Heart left ventricle (tissue), 16 donors: ENCODE data around the gene RAP1B. TPM values are rescaled to one million over a fixed set of nuclear protein-coding genes. Genes with fewer than 3 reads are reported as not detected.

ENCODE experiments used
- ATAC-seq, 4 donors: fragments of 200-7000 bp; cut with Tn5 transposase; one replicate each; pipeline ENCODE4 v1.9.1; 2020 to 2022; ENCODE audit warnings: moderate library complexity in 4 of 4, mild to moderate bottlenecking in 3 of 4, moderate number of reproducible peaks in 1 of 4
- DNase-seq, 5 donors: peaks; one replicate each; pipeline ENCODE4 v3.0.0-alpha.2; 2020
- H3K27ac ChIP-seq, 12 donors: fragments of 200-600 bp; sonication (generic) in 4 of 12; one replicate each; pipeline versions ENCODE4 v1.5.0 to v1.8.0; 2016 to 2022; ENCODE audit warnings: mild to moderate bottlenecking in 2 of 12
- H3K27me3 ChIP-seq, 9 donors: fragments of 200-600 bp; sonication (generic) in 2 of 9; one replicate each; pipeline versions ENCODE4 v1.5.1 to v1.8.0; 2016 to 2022; ENCODE audit warnings: mild to moderate bottlenecking in 3 of 9
- H3K36me3 ChIP-seq, 9 donors: fragments of 200-600 bp; sonication (generic) in 2 of 9; one replicate each; pipeline versions ENCODE4 v1.5.0 to v1.8.0; 2018 to 2022; ENCODE audit warnings: mild to moderate bottlenecking in 2 of 9
- H3K4me1 ChIP-seq, 12 donors: fragments of 200-600 bp; sonication (generic) in 4 of 12; one replicate each; pipeline versions ENCODE4 v1.5.0 to v1.8.0; 2016 to 2022; ENCODE audit warnings: mild to moderate bottlenecking in 3 of 12
- H3K4me3 ChIP-seq, 12 donors: fragments of 200-600 bp; sonication (generic) in 4 of 12; one replicate each; pipeline versions ENCODE4 v1.5.0 to v1.8.0; 2017 to 2022; ENCODE audit warnings: mild to moderate bottlenecking in 9 of 12, moderate library complexity in 4 of 12
- H3K9me3 ChIP-seq, 12 donors: fragments of 200-600 bp; sonication (generic) in 4 of 12; one replicate each; pipeline versions ENCODE4 v1.5.0 to v1.8.0; 2016 to 2022; ENCODE audit warnings: mild to moderate bottlenecking in 1 of 12
- CTCF ChIP-seq, 12 donors: fragments of 200-600 bp; sonication (generic) in 4 of 12; IDR thresholded peaks; one replicate each; pipeline versions ENCODE4 v1.5.0 to v1.8.0; 2018 to 2022; ENCODE audit warnings: antibody characterized with exemption in 12 of 12, mild to moderate bottlenecking in 5 of 12
- POLR2A ChIP-seq, 2 donors: fragments of 450-650 bp; IDR thresholded peaks; one replicate each; pipeline ENCODE4 v1.6.1; 2017; ENCODE audit warnings: antibody characterized with exemption in 2 of 2, mild to moderate bottlenecking in 2 of 2, moderate library complexity in 2 of 2
- WGBS, 4 donors: extraction: QIAGEN DNeasy Blood & Tissue Kit in 2 of 4; methylation state at CpG; one replicate each; pipeline versions ENCODE4 v1.1.5 to v1.1.7; 2013 to 2018; 5-methylcytosine and 5-hydroxymethylcytosine counted together
- intact Hi-C, 10 donors: fragments of 100-400 bp; cut with DNase I; formaldehyde crosslinking; loops; one replicate each; pipeline versions ENCODE4 v1.11.1 to v1.14.2; 2022
- polyA plus RNA-seq, 2 donors: library from polyadenylated mRNA; stranded (reverse); fragments of 200-250 nt; gene quantifications; one replicate each; pipeline ENCODE4 v1.2.3, GENCODE V29; 2013
- total RNA-seq, 9 donors: library from RNA; depleted of rRNA in 2 of 9; stranded (reverse); fragments of >200 nt in 2 of 9; fragmentation: NEBNext Ultra II Directional in 3 of 9; extraction: Animal tissue kit (Norgen Biotek cat#: 25700) in 3 of 9; gene quantifications; one replicate each; pipeline versions ENCODE4 v1.1.0 to v1.2.4, GENCODE V29; 2016 to 2023
- donor health status: ischemic (EF 13 %, LVEDD 7.1; RV severe dilation, severe dysfunction).
- donor health status: healthy with polysubstance abuse.
- donor health status: DM: no; HTN: yes; CAD: no.
- donor health status: DM: no; HTN: no; CAD: no.
- donor health status: ischemic (EF 25% LVEDD 6.9; RV normal size, moderate dysfunction).
- donor health status: ischemic (EF 25% LVEDD 5.7; RV mildly dilated, moderate dysfunction).
- donor health status: healthy.
- donor health status: DM: yes; HTN: yes; CAD: no.
- donor health status: ischemic (EF 35%, LVEDD 5.7; RV mildly dilated, moderate dysfunction).
- donor health status: nonischemic (EF 11% LVEDD 7.7; RV severe dilation, severe dysfunction).
- donor health status: DM: yes; HTN: yes; CAD: no.
- donor health status: PGD.
- donor health status: ischemic (EF 29% LVEDD 5.4; RV normal size, mild dysfunction).
- donor health status: nonischemic (EF 23%, LVEDD 6.1; RV moderate dilation, normal function).

RAP1B gene
- total and polyA plus RNA-seq, 11 donors, result 25.3 to 113 (median 52.2) TPM

GRCh38 chr12:68591734-68592418 is 18.8 kb upstream of the RAP1B start:
- H3K9me3 ChIP-seq, result peaks cover 0 to 34% (median 20%) of the 10 kb centered on the region in 12 donors
- no peak for ATAC-seq
- no peak for TF ChIP-seq POLR2A (IDR thresholded peaks at IDR 0.05)
- no peak for TF ChIP-seq CTCF (IDR thresholded peaks at IDR 0.05)
- H3K36me3 ChIP-seq, result no peaks in the 10 kb centered on the region
- H3K27ac ChIP-seq, result no peak overlapping the region
- H3K4me1 ChIP-seq, result peaks cover 0 to 5% (median 0%) of the 10 kb centered on the region in 12 donors
- H3K27me3 ChIP-seq, result no peaks in the 10 kb centered on the region
- no peak for DNase-seq
- intact Hi-C loops, result no loop called here
- WGBS, 4 donors, result 75 to 80% (median 76%) methylated on average over 6 of the region's 6 CpGs
- no peak overlapping the region for H3K4me3 ChIP-seq

- DNase-seq (no peak), ATAC-seq (no peak)
- Histone ChIP-seq H3K36me3 (no peaks in the 10 kb centered on the region), H3K27me3 (no peaks in the 10 kb centered on the region), H3K9me3 (peaks cover 0 to 17% (median 6%) of the 10 kb centered on the region in 12 donors), H3K4me1 (peaks cover 0 to 4% (median 0%) of the 10 kb centered on the region in 12 donors), H3K27ac (no peak overlapping the region), H3K4me3 (no peak overlapping the region)
- 88 to 94% (median 91%) methylated on average over 4 of the region's 4 CpGs for WGBS, 4 donors
- intact Hi-C loops, result no loop called here
- no peak for TF ChIP-seq POLR2A (IDR thresholded peaks at IDR 0.05)
- no peak for TF ChIP-seq CTCF (IDR thresholded peaks at IDR 0.05)
These were observed 15.5 kb upstream of the RAP1B start for GRCh38 chr12:68595241-68595640.

DNA sequence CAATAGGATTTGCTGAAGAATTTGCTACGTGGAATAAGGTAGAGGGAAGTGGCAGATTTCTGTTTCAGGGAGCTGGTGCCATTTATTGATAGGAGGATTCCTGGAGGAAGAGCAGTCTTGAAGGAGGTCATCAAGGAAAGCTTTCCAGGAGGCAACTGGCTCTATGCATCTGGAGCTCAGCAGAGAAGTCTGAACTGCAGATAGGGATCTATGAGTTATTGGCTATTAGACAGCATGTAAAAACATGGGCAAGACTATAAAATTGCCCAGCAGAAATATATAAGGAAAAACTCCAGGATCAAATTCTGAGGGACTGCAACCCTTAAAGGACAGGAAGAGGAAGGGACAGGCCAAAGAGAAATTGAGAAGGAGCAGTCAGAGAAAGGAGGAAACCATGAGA is 8.9 kb upstream of the RAP1B start:
- Histone ChIP-seq H3K36me3 (no peaks in the 10 kb centered on the region), H3K4me1 (peaks cover 0 to 4% (median 0%) of the 10 kb centered on the region in 12 donors), H3K27ac (no peak overlapping the region), H3K9me3 (no peaks in the 10 kb centered on the region), H3K4me3 (no peak overlapping the region), H3K27me3 (no peaks in the 10 kb centered on the region)
- WGBS, 4 donors, result 62 to 76% (median 71%) methylated on average over 1 of the region's 1 CpG
- TF ChIP-seq POLR2A (IDR thresholded peaks at IDR 0.05), result no peak
- ATAC-seq (no peak), DNase-seq (no peak)
- intact Hi-C loops, result loop anchor here in 2 of 10 donors (10.0 kb wide), 2 partner anchors 47 to 67 kb away; no protein-coding TSS in a partner anchor

GRCh38 chr12:68602720-68603119 is 8.0 kb upstream of the RAP1B start:
- no peaks in the 10 kb centered on the region for H3K27me3 ChIP-seq
- intact Hi-C loops, result loop anchor here in 2 of 10 donors (10.0 kb wide), 2 partner anchors 48 to 68 kb away; no protein-coding TSS in a partner anchor
- 93 to 96% (median 95%) methylated on average over 6 of the region's 6 CpGs for WGBS, 4 donors

More at GRCh38 chr12:68602720-68603119, 8.0 kb upstream of the RAP1B start:
- no peak overlapping the region for H3K27ac ChIP-seq
- H3K9me3 ChIP-seq, result no peaks in the 10 kb centered on the region
- no peak for ATAC-seq
- peaks cover 0 to 4% (median 0%) of the 10 kb centered on the region in 12 donors for H3K4me1 ChIP-seq
- no peak overlapping the region for H3K4me3 ChIP-seq
- no peak for DNase-seq
- TF ChIP-seq POLR2A (IDR thresholded peaks at IDR 0.05) (no peak), CTCF (IDR thresholded peaks at IDR 0.05) (no peak)
- H3K36me3 ChIP-seq, result no peaks in the 10 kb centered on the region
